T-helper 1 cell treated with Interleukin-12 subunit alpha and Interleukin-12 subunit beta and Interleukin-4 antibody, amounts not matched to agents 30 ng/mL and 1 ng/mL, for 36 hours (primary cell): Measurements from ENCODE around the gene TCF25. TPM values are rescaled to one million over a fixed set of nuclear protein-coding genes. Genes with fewer than 3 reads are reported as not detected.
"Not testable (repeated sequence)": the region's sequence is repeated elsewhere in the genome, so short reads cannot be mapped to it uniquely, and the experiment has no call there.

Source experiments
- intact Hi-C: fragments of 100-400 bp; cut with micrococcal nuclease; formaldehyde crosslinking; loops from one replicate; pipeline ENCODE4 v1.15.1; 2024
- total RNA-seq: library from RNA; stranded (reverse); gene quantifications from 2 replicates; pipeline ENCODE4 v1.2.3, GENCODE V29; 2022

The TCF25 gene
- total RNA-seq, 1 donor from 2014 or later, result 215 TPM

GRCh38 chr16:89871895-89872294 lies 1.5 kb upstream of the TCF25 start:
- intact Hi-C loops, result loop anchor here (5.0 kb wide), 1 partner anchor 310 kb away; the partner anchor contains the start of gene RPL13

GRCh38 chr16:89873972-89874689 lies 739 bp downstream of the TCF25 start:
- intact Hi-C loops, result loop anchor here (1.0 to 5.0 kb wide), 10 partner anchors 10 to 673 kb away; partner anchors contain the start of genes DEF8, FANCA and RPL13

- intact Hi-C loops, result not testable (repeated sequence)
These were observed 5.7 kb downstream of the TCF25 start for GRCh38 chr16:89879123-89879522.

GRCh38 chr16:89880477-89881367 lies 7.3 kb downstream of the TCF25 start:
- intact Hi-C loops, result no loop called here

- intact Hi-C loops, result no loop called here
These were observed 8.0 kb downstream of the TCF25 start for GRCh38 chr16:89881368-89881730.

DNA sequence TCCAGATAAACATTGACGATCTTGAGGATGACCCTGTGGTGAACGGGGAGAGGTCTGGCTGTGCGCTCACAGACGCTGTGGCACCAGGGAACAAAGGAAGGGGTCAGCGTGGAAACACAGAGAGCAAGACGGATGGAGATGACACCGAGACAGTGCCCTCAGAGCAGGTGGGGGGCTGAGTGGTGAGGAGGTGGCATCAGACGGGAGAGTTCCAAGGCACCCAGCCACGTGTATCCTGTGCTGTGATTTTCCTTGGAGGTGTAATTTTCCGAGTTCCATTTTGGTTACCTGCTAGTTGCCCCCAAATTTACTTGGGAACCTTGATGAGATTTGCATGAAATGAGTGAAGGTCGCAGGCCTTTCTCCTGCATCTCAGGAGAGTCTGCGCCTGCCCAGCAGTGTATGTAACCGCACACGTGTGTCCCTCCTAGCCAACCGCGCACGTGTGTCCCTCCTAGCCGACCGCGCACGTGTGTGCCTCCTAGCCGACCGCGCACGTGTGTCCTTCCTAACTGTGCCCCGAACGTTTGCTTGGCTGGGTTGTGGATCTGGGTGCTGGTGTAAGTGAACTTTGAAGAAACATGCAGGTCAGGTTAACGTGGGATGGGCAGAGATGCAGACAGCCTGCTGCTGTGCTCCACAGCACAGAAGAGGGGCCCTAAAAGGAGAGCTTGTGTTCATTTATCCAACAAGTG lies 10.1 kb downstream of the TCF25 start:
- intact Hi-C loops, result no loop called here

DNA sequence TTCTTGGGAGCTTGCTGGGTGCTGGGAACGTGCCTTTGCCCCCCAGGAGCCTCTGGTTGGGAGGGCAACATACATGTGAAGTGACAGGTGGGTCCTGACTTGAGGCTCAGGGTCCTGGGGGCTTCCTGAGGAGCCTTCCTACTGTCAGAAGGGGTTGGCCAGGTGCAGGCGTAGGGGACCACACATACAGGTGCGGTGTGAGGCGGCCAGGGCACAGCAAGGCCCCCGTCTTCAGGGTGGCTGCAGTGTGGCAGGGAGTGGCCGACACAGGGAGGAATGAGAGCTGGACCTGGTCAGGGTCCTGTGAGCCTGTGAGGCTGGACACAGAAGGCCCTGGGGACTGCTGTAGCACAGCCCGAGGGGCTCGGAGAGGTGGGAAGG lies 10.6 kb downstream of the TCF25 start:
- intact Hi-C loops, result no loop called here

DNA sequence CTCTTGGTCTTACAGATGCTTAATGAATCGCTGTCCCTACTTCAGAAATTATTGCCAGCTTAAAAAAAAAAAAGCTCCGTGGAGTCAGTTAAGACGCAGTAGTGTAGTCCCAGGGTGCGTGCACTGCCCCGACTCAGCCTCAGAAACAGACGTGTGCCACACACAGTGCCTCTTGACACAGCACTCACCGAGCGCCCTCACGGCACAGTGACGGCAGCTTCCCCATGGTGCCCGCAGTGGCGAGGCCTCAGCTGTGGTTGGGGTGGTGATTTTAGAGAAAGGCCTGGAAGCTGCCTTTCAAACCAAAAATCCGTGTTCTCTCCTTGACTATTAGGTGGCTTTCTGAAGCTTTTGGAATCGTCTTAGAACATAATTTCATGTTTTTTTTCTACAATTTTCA lies 13.9 kb downstream of the TCF25 start:
- intact Hi-C loops, result no loop called here

- intact Hi-C loops, result no loop called here
These were observed 16.8 kb downstream of the TCF25 start for GRCh38 chr16:89890200-89890599.

DNA sequence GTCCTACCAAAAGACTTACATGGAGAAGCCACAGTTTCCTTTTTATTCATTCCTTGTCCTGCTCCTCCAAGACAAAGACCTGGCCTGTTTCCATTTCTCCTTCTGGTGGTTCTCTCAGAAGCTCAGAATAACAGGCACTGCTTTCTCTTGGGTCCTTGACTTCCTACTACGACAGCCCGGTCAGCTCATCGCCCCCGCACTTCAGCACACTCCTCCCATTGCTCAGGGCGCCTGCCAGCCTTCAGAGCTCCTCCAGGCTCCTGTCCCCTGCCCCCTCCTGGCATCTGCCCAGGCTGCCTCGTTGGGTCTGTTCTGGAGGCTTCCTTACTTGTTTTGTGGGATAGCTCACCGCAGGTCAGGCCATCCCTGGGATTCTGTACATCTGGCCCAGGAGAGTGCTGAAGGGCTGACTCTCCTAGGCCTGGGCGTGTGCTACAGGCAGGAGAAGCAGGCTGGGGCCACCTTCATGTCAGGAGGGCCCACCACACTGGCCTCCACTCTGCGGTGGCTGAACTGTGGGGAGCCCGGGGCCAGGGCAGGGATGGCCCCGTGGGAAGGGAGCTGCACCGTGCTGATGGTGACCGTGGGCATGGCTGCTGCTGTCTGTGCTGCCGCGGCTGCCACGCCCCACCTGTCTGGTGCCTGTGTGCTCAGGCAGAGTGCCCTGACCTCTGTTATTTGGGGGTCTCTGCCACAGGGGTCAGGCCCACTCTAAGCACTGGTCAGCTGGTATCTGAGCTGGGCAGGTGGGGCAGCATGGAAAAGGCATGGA lies 17.7 kb downstream of the TCF25 start:
- intact Hi-C loops, result no loop called here

GRCh38 chr16:89892055-89892630 lies 18.8 kb downstream of the TCF25 start:
- intact Hi-C loops, result no loop called here

DNA sequence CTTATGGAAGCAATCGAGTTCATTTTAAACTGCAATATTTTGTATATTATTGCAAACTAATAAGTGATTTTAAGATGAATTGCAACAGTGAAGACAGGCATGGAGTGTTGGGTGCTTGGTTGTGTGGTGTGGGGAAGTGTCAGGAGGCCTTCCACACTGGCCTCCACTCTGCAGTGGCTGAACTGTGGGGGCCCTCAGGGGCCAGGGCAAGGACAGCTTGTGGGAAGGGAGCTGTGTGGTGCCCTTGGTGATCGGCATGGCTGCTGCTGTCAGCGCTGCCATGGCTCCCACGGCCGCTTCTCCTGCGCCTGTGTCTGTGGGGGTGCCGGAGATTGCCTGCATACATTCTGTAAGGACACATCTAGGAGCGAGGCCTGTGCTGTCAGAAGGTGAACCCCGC lies 19.2 kb downstream of the TCF25 start:
- intact Hi-C loops, result no loop called here

- intact Hi-C loops, result no loop called here
These were observed 20.5 kb downstream of the TCF25 start for GRCh38 chr16:89893642-89894548.

DNA sequence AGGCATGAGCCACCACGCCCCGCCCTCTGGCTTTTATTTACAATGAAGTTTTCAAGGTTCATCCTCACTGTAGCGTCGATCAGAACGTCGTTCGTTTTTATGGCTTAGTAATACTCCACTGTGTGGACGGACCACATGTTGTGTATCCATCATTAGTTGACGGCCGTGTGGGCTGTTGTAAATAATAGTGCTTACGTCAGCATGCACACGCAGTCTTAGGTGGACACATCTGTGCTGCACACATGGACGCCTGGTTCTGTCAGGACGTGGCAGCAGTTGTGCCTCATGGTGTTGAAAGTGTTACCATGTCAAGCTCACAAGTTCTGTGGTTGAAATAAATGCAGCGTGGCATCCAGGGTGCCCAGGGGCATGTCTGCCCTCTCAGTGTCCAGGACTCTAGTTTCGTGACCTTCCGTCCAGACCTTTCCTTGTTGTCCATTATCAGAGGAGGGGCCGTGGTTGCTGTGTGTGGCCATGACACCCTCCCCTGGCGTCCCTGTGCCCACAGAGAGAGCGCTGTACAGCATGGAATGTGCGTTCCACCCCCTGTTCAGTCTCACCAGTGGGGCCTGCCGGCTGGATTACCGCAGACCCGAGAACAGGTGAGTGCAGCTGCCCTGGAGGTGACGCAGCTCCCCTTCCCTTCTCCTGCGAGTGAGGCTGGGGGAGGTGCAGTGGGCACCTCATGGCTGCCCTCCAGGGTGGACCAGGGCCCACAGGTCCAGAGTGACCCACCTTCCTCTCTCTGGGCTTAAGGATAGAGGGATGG lies 22.3 kb downstream of the TCF25 start:
- intact Hi-C loops, result no loop called here

DNA sequence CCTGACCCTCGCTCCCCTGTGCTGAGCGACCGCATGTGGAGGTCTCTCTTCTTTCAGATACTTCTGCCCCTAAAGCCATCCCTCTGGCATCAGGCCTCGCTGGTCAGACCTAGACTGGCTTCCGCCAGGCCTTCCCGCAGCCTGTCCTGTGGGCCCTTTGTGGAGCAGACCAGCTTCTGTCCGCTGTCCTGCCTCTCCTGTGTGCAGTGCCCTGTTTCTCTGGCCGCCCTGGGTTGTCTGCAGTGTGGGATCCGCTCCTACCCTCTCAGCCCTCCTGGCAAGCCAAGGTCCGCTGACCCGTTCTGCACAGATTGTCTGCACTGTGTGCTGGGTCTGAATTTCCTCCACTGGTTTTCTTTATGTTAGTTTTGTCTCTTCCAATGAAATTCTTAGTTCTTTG lies 23.8 kb downstream of the TCF25 start:
- intact Hi-C loops, result no loop called here

DNA sequence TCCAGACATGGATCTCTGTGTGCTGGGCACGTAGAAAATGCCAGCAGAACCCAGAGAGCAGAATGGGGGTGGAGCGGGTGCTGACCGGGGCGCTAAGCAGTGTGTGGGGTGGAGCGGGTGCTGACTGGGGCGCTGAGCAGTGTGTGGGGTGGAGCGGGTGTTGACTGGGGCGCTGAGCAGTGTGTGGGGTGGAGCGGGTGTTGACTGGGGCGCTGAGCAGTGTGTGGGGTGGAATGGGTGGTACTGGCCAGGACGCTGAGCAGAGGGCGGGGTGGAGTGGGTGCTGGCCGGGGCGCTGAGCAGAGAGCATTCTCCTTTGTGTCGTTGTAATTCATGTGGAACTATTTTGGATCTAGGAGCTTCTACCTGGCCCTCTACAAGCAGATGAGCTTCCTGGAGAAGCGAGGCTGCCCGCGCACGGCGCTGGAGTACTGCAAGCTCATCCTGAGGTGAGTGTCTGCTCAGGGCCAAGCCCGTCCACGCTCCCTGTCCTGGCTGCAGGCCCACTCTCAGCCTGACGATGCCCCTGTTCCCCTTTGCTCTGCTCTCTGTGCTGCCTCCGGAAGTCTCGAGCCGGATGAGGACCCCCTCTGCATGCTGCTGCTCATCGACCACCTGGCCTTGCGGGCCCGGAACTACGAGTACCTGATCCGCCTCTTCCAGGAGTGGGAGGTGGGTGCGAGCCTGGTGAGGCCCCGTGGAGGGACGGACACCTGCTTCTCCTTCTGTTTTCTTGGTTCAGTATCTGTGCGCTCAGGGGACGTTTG lies 25.0 kb downstream of the TCF25 start:
- intact Hi-C loops, result no loop called here

GRCh38 chr16:89899879-89900481 lies 26.6 kb downstream of the TCF25 start:
- intact Hi-C loops, result no loop called here

- intact Hi-C loops, result no loop called here
These were observed 27.5 kb downstream of the TCF25 start for GRCh38 chr16:89900885-89901284.
